GM19193 (cell line): ENCODE data around the gene TBC1D22B.

Experiments
- POLR2A ChIP-seq: IDR thresholded peaks from 4 replicates; pipeline ENCODE4 v1.6.1; 2011; ENCODE audit not compliant: insufficient read depth, insufficient read length; ENCODE audit errors: extremely low read depth

TBC1D22B gene, protein sequence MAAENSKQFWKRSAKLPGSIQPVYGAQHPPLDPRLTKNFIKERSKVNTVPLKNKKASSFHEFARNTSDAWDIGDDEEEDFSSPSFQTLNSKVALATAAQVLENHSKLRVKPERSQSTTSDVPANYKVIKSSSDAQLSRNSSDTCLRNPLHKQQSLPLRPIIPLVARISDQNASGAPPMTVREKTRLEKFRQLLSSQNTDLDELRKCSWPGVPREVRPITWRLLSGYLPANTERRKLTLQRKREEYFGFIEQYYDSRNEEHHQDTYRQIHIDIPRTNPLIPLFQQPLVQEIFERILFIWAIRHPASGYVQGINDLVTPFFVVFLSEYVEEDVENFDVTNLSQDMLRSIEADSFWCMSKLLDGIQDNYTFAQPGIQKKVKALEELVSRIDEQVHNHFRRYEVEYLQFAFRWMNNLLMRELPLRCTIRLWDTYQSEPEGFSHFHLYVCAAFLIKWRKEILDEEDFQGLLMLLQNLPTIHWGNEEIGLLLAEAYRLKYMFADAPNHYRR

DNA sequence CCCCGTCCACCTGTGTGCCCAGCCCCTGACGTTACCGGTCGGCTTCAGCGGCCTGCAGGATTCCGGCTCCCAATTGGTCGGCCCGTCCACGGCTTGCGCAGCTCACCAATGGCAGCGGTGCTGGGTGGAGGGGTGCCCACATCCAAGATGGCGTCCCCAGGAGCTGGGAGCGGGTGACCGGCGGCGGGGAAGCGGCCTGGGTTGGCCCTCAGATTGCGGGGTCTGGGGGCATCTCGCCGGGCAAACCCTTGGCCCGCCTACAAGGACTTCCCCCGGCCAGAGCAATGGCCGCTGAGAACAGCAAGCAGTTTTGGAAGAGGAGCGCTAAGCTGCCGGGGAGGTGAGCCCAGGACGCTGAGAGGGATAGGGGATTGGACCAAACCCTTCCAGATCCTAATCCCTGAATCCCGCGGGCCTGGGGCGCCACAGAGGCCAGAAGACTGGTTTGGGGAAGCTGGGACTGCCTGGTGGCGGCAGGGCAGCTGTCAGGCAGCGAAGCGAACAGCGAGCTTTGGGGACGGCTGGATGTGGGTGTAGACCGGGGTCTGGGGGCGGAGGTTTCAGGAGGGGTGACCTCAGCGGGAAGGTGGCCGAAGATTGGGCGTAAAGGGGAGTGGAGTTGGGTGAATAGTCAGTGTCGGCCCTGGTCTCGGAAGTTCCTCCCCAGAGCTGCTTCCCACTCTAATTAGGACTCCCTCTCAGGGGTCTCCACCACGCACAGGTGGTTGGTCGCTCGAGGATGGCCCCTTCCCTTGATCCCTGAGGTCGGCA, at the start of gene TBC1D22B, which contains the start of gene TMEM217:
TBC1D22B (plus strand) TSS at position 139 of the 771 bp plus-strand sequence; CDS start at position 285, 146 bp downstream.
TMEM217 (minus strand) TSS at position 511 of the 771 bp plus-strand sequence. CDS start 39,114 bp downstream, outside the sequence.
- peak; percentile 78 for TF ChIP-seq POLR2A

DNA sequence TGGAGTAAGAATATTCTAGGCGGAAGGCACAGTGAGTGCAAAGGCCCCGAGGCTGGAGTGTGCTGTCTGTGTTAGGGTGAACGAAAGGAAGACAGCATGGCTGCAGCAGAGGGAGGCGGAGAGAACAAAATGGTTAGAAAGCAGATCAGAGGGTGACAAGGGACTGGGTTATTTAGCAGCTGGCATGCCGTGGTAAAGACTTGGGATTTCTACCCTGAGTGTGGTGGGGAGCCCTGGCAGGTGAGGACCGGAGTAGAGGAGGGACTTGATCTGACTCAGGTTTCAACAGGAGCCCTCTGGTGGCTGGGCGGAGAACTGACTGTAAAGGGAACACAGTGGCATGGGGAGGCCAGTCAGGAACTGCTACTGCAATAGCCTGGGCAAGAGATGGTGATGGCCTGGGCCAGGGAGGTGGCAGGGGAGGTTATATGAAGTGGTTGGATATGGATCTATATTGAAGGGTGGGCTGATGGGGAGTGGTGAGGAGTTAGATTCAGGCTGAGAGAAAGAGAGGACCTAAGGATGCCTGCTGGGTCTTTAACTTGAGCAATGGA, 49.6 kb upstream of the TBC1D22B start:
- no peak for TF ChIP-seq POLR2A

DNA sequence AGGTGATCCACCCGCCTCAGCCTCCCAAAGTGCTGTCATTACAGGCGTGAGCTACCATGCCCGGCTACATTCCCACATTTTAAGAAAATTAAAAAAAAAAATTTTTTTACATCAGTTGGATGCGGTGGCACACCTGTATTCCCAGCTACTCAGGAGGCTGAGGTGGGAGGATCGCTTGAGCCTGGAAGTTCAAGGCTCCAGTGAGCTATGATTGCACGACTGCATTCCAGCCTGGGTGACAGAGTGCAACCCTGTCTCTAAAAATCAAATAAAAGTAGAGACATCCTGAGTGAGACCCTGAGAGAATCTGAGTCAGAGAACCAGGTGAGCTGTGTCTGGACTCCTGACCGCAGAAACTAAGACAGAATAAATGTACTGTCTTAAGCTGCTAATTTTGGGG, 48.8 kb upstream of the TBC1D22B start:
- TF ChIP-seq POLR2A: no peak

DNA sequence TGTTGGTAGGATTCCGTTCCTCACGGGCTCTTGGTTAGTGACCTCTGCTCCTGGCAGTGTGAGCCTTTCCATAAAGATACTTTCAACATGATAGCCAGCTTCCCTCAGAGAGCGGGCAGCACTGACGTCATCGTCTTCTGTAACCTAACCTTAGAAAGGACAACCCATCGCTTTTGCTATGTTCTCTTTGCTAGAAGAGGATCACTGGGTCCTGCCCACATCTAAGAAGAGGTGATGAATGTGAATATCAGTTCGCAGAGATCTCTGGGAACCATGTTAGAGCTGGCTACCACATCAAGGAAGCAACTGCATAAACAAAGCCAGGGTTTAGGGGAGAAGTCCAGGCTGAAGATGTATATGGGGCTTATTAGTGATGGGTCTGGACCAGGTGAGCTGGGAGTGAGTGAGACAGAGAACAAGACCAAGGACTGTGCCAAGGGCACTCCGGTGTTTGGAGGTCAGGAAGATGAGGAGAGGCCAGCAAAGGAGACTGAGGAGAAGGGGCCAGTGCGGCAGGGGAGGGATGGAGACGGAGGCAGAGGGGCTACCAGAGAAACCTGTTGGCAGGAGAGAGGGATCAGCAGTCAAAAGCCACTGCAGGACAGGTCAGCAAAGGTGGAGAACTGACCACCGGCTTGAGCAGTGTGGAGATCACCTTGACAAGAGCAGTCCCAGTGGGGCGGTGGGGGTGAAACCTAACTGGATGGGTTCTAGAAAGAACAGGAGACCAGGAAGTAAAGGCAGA, 47.9 kb upstream of the TBC1D22B start:
- TF ChIP-seq POLR2A: no peak

DNA sequence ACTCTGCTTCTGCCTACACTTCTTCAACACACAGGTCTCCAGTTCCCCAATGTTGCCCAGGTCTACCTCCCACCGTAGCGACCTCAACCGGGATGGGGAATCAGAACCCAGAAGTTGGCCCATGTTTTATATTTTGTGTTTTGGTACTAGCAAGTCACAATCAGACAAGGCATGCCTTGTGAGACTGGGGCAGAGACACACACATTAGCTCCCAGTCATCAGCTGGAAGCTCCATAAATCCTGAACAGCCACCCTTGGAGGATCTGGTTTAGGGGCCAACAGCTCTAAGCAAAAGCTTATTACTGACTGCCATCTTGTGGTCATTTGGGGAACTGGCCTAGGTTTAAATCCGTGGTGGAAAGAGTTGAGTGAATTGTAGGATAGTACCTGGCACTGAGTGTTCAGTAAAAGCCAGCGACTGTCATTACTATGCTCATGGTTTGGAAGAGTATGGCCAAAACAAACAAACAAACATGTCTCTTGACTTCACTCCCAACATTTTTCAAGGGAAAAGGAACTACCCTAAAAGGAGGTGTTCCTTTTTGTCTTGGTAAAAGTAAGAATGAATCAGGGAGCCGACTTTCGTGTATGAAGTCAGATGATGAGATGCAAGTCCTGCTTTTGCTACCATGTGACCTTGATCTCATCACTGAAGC, 47.1 kb upstream of the TBC1D22B start:
- no peak for TF ChIP-seq POLR2A

DNA sequence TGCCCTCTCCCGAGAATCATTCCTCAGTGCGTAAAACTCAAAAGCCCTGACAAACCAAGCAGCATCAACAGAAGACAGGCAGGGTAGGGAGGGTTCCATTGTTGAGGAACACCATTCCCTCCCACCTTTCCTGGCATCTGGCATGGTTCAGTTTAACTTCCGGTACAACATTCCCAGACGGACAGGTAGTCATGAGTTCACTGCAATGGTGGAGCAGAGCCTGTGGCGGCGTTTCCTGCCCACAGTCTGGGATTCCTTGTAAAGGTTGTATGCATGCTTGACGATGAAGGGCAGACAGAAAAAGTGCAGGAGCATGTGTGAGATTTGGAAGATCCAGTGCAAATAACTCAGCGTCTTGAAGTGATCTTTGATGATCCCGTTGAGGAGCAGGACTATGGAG, 45.3 kb upstream of the TBC1D22B start:
- no peak for TF ChIP-seq POLR2A

DNA sequence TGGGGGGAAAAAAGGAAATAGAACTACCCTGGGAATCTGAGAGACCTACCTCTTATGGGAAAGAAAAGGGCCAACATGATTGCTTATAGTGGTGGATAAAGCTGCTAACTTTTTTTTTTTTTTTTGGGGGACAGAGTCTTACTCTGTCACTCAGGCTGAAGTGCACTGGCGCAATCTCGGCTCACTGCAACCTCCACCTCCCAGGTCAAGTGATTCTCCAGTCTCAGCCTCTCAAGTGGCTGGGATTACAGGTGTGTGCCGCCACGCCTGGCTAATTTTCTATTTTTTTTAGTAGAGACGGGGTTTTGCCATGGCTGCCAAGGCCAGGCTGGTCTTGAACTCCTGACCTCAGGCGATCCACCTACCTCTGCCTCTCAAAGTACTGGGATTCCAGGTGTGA, 39.5 kb upstream of the TBC1D22B start:
- TF ChIP-seq POLR2A: no peak

DNA sequence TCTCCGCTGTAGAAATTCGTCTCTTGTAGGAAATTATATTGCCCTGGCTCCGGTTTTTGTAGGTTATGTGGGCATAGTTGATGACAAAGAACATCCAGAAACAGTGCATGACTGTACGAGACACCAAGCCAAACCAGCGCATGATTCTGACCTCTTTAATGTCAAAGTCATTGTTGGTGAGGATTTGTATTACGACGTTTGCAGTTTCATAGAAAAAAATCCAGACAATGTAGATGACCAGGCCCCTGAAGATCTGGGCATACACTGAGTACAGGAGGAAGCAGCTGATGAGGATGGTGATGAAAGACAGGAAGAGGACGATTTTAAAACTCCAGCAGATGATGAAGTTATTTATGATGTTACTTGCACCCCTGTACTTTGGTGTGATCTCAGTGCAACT, 39.1 kb upstream of the TBC1D22B start:
- no peak for TF ChIP-seq POLR2A

DNA sequence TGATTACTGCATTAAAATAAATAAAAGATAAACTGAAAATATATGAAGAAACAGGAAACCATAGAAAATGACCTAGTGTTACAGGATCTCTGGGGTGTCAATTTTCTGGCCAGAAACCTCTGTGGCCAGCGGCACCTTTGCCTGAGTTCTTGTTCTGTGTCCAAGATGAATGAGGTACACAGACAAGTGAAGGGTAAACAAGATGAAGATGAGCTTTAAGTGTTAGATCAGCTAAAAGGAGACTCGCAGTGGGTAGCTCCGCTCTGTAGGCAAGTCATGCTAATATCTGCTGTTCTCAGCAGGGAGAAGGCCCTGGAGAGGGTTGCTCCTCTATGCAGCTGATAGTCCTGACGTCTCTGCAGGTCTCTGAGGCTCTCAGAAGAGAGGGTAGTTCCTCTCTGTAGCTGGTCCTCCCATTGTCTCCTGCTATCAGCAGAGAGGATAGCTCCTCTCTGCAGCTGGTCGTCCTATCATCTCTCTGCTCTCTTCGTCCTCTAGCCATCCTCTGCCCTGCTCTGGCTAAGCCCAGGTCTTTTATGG, 35.9 kb upstream of the TBC1D22B start:
- no peak for TF ChIP-seq POLR2A

DNA sequence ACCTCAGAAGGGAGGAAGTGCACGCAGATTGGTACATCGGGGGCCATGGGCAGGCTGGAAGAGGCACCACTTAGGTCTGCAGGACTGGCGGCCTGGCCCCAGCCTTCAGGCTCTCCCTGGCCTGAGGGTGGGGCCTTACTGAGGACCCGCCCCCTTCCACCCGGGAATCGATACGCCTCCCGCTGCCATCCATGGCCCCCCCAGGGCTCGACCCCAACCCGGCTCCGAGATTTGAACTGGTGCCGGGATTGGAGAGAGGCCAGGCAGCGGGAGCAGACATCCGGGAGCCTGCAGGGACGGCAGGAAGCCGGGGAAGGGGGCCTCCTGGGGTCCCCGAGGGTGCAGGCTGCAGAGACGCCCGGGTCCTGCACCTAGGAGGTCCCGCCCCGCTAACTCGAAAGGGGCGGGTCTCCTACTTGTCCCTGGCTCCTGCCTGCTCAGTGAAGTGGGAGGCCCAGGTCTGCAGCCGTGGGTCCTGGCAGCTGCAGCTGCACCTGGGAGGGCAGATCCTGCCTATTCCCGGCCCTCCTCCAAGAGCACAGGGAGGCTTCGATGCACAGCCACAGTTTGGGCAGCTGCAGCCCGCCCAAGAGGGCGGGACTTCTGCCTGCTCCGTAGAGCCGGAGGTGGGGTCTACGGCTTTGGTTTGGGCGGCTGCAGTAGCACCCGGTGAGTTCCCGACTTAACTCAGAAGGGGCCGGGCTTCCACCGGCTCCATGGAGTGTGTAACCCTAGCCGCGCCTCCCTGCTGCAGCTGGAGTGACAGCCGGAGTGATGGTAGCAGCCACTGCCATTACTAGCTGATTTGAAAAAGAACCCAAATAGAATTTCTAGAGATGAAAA, 35.2 kb upstream of the TBC1D22B start:
- TF ChIP-seq POLR2A: no peak

DNA sequence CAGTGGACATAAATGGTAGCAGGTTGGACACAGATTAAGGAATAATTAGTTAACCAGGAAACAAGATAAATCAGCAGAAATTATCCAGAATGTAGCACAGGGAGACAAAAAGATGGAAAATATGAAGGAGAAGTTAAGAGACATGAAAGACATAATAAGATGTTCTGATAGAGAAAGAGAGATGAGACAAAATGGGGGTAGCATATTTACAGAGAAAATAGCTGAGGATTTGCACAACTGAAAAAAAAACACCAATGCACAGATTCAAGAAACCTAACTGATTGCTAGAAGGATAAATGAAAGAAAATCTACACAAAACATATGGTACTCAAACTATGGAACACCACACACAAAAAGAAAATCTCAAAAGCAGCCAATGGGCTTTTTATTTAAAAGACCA, 34.6 kb upstream of the TBC1D22B start:
- TF ChIP-seq POLR2A: no peak

DNA sequence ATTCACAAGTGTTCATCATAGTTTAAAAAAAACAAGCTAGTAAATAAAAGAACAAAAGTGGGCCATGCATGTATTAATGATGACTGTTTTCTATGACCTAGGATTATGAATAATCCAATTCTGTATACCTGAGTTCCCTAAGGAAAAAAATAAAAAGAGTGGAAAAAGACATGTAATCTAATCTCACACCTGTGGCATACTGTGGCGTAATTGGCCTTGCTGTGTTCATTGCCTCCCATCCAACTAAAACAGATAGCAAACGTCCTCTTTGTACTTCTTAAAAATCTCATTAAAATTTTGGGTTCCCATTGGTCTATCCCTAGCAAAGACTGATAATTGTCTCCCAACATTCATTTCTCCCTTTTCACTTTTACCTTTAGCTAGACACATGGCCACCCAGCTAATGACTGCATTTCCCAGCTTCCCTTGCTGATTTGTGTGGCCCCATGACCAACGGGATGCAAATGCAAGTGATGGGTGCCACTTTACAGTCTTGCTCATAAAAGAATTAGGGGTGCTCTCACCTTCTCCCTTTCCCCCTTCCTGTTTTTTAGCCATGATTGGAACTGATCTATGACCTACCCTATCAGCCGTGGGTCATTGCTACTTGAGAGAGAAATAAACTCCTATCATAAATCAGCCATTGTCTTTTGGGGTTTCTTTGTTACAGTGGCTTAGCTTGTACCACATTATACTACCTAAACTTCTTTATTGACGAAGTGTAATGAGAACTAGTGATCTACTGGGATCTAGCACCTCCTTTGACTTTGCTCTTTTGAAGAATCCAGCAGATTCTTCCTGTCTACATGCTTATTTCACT, 32.0 kb upstream of the TBC1D22B start:
- no peak for TF ChIP-seq POLR2A
